Measurements from ENCODE around the gene GPBAR1. TPM values are rescaled to one million over a fixed set of nuclear protein-coding genes. Genes with fewer than 3 reads are reported as not detected.
"Not testable (repeated sequence)": the region's sequence is repeated elsewhere in the genome, so short reads cannot be mapped to it uniquely, and the experiment has no call there.

Gene GPBAR1
- total RNA-seq, 1 donor from 2014 or later, result 9.7 TPM

DNA sequence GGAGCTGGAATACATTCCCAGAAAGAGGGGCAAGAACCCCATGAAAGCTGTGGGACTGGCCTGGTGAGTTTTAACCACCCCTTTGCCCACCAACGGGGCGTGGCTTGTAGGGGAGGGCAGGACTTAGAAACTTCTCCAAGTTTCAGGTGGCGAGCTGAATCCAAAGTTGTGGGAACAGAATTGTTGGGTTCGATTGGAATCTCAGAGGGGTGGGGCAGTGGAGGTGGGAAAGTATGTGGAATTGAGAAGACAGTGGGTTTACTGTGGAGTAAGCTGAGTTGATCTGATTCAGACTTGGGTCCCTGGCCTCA is 10.6 kb downstream of the GPBAR1 start:
- Mint-ChIP-seq H3K4me3 (ENCODE audit: low read depth) (peak overlapping the region; percentile 94), H3K4me1 (ENCODE audit: low read depth) (peaks cover 19% of the 10 kb centered on the region), H3K27me3 (no peaks in the 10 kb centered on the region), H3K27ac (peak overlapping the region; percentile 97), H3K9me3 (ENCODE audit: low read depth) (no peaks in the 10 kb centered on the region), H3K36me3 (ENCODE audit: insufficient read depth) (peaks cover 13% of the 10 kb centered on the region)
- TF ChIP-seq, protein P1, sequence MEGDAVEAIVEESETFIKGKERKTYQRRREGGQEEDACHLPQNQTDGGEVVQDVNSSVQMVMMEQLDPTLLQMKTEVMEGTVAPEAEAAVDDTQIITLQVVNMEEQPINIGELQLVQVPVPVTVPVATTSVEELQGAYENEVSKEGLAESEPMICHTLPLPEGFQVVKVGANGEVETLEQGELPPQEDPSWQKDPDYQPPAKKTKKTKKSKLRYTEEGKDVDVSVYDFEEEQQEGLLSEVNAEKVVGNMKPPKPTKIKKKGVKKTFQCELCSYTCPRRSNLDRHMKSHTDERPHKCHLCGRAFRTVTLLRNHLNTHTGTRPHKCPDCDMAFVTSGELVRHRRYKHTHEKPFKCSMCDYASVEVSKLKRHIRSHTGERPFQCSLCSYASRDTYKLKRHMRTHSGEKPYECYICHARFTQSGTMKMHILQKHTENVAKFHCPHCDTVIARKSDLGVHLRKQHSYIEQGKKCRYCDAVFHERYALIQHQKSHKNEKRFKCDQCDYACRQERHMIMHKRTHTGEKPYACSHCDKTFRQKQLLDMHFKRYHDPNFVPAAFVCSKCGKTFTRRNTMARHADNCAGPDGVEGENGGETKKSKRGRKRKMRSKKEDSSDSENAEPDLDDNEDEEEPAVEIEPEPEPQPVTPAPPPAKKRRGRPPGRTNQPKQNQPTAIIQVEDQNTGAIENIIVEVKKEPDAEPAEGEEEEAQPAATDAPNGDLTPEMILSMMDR (IDR thresholded peaks at IDR 0.05; ENCODE audit: unreplicated experiment), result no peak
- DNase-seq (ENCODE audit: low spot score, unreplicated experiment), result no peak

DNA sequence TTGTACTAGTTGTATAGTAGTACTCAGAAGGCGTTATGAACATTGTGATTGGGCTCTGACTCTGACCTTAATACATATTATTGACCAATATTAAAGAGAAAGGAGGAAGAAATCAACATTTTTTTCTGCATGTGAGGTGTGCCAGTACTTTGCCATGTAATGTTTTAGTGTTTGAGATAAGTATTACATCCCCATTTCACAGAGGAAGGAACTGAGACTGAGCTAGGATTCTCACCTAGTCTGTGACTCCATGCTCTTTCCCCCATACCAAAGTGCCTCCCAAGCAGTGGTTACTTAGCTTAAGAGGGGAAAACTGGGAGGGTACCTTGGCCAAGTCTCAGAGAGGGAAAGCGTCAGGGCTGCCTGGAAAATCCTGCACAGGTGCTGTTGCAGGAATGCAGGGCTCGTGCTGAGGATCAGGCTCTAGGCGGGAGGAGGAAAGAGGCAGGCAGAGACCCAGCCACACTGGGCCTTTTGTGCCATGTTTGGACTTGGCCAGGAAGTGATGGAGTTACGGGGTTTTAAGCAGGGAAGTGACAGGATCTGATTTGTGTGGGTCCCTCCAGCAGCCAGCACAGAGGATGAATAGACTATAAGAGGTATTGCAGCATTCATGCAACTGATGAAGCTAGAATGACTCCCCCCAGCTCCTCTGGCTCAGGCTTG is 11.2 kb downstream of the GPBAR1 start:
- H3K27me3 Mint-ChIP-seq, result no peaks in the 10 kb centered on the region
- TF ChIP-seq, protein P1 (IDR thresholded peaks at IDR 0.05; ENCODE audit: unreplicated experiment), result no peak
- peaks cover 14% of the 10 kb centered on the region for H3K36me3 Mint-ChIP-seq (ENCODE audit: insufficient read depth)
- H3K4me1 Mint-ChIP-seq (ENCODE audit: low read depth), result peaks cover 19% of the 10 kb centered on the region
- peak overlapping the region; percentile 72 for H3K27ac Mint-ChIP-seq
- peak overlapping the region; percentile 94 for H3K4me3 Mint-ChIP-seq (ENCODE audit: low read depth)
- DNase-seq (ENCODE audit: low spot score, unreplicated experiment), result no peak
- H3K9me3 Mint-ChIP-seq (ENCODE audit: low read depth), result no peaks in the 10 kb centered on the region

DNA sequence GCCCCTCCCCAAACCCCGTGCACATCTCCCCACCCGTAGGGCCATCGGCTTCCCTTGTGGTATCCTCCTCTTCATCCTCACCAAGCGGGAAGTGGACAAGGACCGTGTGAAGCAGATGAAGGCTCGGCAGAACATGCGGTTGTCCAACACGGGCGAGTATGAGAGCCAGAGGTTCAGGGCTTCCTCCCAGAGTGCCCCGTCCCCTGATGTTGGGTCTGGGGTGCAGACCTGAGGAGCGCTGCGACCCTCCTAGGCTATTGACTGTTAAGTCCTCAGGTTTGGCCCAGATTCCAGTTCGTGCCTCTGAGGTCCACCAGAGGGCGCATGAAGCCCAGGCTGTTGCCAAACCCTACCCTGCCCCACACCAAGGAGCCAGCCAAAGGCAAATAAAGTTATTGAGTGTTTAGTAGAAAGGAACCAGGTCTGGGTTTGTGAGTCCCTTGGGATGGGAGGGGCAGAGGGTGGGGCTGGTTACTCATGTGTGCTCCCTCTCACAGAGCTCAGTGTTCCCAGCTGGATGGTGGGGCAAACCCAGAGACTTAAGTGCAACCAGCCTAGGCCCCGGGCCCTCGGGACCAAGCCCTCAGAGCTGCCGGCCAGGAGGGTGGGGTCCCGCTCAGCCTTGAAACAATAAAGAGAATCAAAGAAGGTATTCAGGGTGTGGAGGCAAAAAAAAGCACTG is 11.9 kb downstream of the GPBAR1 start:
- H3K36me3 Mint-ChIP-seq (ENCODE audit: insufficient read depth), result peaks cover 14% of the 10 kb centered on the region
- peak overlapping the region; percentile 80 for H3K27ac Mint-ChIP-seq
- H3K4me3 Mint-ChIP-seq (ENCODE audit: low read depth), result peak overlapping the region; percentile 51
- TF ChIP-seq, protein P1 (IDR thresholded peaks at IDR 0.05; ENCODE audit: unreplicated experiment), result peak; percentile 97
- no peaks in the 10 kb centered on the region for H3K27me3 Mint-ChIP-seq
- no peaks in the 10 kb centered on the region for H3K9me3 Mint-ChIP-seq (ENCODE audit: low read depth)
- peaks cover 19% of the 10 kb centered on the region for H3K4me1 Mint-ChIP-seq (ENCODE audit: low read depth)
- peak; percentile 76 for DNase-seq (ENCODE audit: low spot score, unreplicated experiment)

DNA sequence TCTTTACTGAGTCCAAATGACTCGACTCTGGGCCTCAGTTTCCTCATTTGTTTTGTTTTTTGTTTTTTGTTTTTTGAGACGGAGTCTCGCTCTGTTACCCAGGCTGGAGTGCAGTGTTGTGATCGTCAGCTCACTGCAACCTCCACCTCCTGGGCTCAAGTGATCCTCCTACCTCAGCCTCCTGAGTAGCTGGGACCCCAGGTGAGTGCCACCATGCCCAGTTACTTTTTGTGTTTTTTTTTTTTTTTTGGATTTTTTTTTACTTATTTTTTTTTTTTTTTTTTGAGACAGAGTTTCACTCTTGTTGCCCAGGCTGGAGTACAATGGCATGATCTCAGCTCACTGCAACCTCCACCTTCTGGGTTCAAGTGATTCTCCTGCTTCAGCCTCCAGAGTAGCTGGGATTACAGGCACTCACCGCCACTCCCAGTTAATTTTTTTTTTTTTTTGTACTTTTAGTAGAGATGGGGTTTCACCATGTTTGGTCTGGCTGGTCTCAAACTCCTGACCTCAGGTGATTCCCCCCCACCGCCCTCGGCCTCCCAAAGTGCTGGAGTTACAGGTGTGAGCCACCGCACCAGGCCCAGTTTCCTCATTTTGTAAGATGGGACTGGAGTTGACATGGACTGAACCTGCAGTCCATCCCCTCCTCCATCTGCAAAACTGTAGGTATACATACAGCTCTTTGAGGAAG is 12.5 kb downstream of the GPBAR1 start:
- Mint-ChIP-seq H3K27ac (peak overlapping the region; percentile 82), H3K36me3 (ENCODE audit: insufficient read depth) (peaks cover 14% of the 10 kb centered on the region), H3K4me1 (ENCODE audit: low read depth) (peaks cover 19% of the 10 kb centered on the region)
- not testable (repeated sequence) for H3K27me3 Mint-ChIP-seq; H3K4me3 Mint-ChIP-seq (ENCODE audit: low read depth); DNase-seq (ENCODE audit: low spot score, unreplicated experiment); H3K9me3 Mint-ChIP-seq (ENCODE audit: low read depth)

DNA sequence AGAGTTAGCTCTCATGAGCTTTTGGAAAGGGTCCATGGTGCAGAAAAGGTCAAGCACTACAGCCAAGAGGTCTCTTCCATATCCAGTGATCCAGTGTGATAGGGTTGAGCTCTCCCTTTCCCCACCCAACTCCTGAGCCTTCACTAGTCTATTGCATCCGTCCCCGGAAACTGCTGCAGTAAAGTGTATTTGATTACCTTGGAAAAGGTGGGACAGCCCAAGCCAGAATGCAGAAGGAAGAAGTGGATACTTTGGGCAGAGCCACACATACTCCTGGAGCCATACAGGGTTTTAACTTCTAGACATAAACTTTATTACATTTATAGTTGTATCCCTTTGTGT is 13.1 kb downstream of the GPBAR1 start:
- Mint-ChIP-seq H3K27me3 (no peaks in the 10 kb centered on the region), H3K4me3 (ENCODE audit: low read depth) (no peak overlapping the region), H3K27ac (peak overlapping the region; percentile 82), H3K9me3 (ENCODE audit: low read depth) (no peaks in the 10 kb centered on the region), H3K4me1 (ENCODE audit: low read depth) (peaks cover 19% of the 10 kb centered on the region), H3K36me3 (ENCODE audit: insufficient read depth) (peaks cover 14% of the 10 kb centered on the region)
- TF ChIP-seq, protein P1 (IDR thresholded peaks at IDR 0.05; ENCODE audit: unreplicated experiment), result no peak
- no peak for DNase-seq (ENCODE audit: low spot score, unreplicated experiment)

Measured in progenitor cell of endocrine pancreas (in vitro differentiated cells).